Measurements from ENCODE around the gene DENND5B. TPM values are rescaled to one million over a fixed set of nuclear protein-coding genes. Genes with fewer than 3 reads are reported as not detected.
"Not testable (repeated sequence)": the region's sequence is repeated elsewhere in the genome, so short reads cannot be mapped to it uniquely, and the experiment has no call there.

Gene DENND5B
- total RNA-seq, 1 donor = 18.8 TPM

DNA sequence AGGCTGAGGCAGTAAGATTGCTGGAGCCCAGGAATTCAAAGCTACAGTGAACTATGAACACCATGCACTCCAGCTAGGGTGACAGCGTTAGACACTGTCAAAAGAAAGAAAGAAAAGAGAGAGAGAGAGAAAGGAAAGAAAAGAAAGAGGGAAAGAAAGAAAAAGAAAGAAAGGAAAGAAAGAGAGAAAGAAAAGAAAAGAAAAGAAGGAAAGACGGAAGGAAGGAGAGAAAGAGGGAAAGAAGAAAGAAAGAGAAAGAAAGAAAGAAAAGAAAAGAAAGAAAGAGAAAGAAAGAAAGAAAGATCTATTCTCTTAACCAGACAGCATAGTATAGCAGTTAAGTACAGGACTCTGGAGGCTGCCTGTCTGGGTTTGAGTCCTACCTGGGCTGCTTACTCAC, 21.9 kb upstream of the DENND5B start:
- Histone ChIP-seq H4K20me1 (ENCODE audit: insufficient read depth, low read length) (no peaks in the 10 kb centered on the region), H3K79me2 (ENCODE audit: insufficient read depth, low read length) (no peaks in the 10 kb centered on the region)

DNA sequence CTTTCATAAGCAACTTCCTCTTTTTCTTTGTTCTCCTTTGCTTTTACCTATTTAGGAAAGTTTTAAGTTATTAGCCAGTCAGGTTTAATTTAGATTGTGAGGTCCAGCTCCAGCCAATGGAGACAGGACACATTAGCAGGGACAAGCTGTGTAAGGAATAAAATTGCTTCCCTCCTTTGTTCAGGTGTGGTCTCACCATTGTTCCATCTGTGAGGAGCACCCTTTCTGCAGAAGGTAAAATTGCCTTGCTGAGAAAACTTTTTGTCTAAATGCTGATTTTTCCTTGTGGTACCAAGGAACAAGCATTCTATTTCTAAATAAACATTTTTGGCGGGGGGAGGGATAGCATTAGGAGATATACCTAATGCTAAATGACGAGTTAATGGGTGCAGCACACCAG, 17.4 kb upstream of the DENND5B start:
- H3K36me3 ChIP-seq (ENCODE audit: insufficient read depth, low read length); DNase-seq (ENCODE audit: insufficient read length, low spot score, missing footprints); H2AFZ ChIP-seq (ENCODE audit: low read length); H3K27ac ChIP-seq (ENCODE audit: low read depth, low read length); H3K4me1 ChIP-seq (ENCODE audit: insufficient read depth, low read length); H3K79me2 ChIP-seq (ENCODE audit: insufficient read depth, low read length); H3K9me3 ChIP-seq (ENCODE audit: low read depth, low read length); H3K4me3 ChIP-seq (ENCODE audit: insufficient read depth, low read length); H3K4me2 ChIP-seq (ENCODE audit: insufficient read depth, low read length); H3K27me3 ChIP-seq (ENCODE audit: insufficient read depth, low read length); H4K20me1 ChIP-seq (ENCODE audit: insufficient read depth, low read length): not testable (repeated sequence)

More for the DNA sequence above, 21.9 kb upstream of the DENND5B start:
- H3K9me3 ChIP-seq (ENCODE audit: low read depth, low read length) = peaks cover 2% of the 10 kb centered on the region
- no peak overlapping the region for H3K4me2 ChIP-seq (ENCODE audit: insufficient read depth, low read length)
- no peak overlapping the region for H2AFZ ChIP-seq (ENCODE audit: low read length)
- no peaks in the 10 kb centered on the region for H3K36me3 ChIP-seq (ENCODE audit: insufficient read depth, low read length)
- no peak for DNase-seq (ENCODE audit: insufficient read length, low spot score, missing footprints)
- TF ChIP-seq, protein P1, sequence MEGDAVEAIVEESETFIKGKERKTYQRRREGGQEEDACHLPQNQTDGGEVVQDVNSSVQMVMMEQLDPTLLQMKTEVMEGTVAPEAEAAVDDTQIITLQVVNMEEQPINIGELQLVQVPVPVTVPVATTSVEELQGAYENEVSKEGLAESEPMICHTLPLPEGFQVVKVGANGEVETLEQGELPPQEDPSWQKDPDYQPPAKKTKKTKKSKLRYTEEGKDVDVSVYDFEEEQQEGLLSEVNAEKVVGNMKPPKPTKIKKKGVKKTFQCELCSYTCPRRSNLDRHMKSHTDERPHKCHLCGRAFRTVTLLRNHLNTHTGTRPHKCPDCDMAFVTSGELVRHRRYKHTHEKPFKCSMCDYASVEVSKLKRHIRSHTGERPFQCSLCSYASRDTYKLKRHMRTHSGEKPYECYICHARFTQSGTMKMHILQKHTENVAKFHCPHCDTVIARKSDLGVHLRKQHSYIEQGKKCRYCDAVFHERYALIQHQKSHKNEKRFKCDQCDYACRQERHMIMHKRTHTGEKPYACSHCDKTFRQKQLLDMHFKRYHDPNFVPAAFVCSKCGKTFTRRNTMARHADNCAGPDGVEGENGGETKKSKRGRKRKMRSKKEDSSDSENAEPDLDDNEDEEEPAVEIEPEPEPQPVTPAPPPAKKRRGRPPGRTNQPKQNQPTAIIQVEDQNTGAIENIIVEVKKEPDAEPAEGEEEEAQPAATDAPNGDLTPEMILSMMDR (IDR thresholded peaks at IDR 0.05; ENCODE audit: extremely low read depth, low read depth, low read length) = no peak
- H3K4me1 ChIP-seq (ENCODE audit: insufficient read depth, low read length) = no peaks in the 10 kb centered on the region
- H3K27me3 ChIP-seq (ENCODE audit: insufficient read depth, low read length) = no peaks in the 10 kb centered on the region
- H3K4me3 ChIP-seq (ENCODE audit: insufficient read depth, low read length) = no peak overlapping the region
- no peak overlapping the region for H3K27ac ChIP-seq (ENCODE audit: low read depth, low read length)

DNA sequence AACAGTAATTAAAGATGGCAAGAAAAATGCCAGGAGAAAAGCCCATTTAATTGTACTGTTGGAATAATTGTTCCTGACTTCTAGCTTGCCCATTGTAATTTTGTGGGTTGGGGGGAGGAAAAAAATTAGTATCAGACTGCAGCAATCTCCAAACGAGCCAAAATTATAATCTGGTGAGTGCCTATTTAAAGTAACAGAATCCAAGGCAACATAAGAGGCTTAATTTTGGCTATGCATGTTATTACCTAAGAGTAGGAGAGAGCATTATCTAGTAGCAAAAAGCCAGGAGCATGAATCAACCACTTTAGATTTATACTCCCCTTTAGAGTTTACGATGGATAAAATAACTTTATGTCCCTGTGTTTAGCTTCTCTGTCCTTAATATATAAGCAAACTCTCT, 14.6 kb upstream of the DENND5B start:
- Histone ChIP-seq H4K20me1 (ENCODE audit: insufficient read depth, low read length) (no peaks in the 10 kb centered on the region), H2AFZ (ENCODE audit: low read length) (no peak overlapping the region), H3K27ac (ENCODE audit: low read depth, low read length) (no peak overlapping the region), H3K4me1 (ENCODE audit: insufficient read depth, low read length) (no peaks in the 10 kb centered on the region), H3K27me3 (ENCODE audit: insufficient read depth, low read length) (no peaks in the 10 kb centered on the region), H3K4me2 (ENCODE audit: insufficient read depth, low read length) (no peak overlapping the region), H3K9me3 (ENCODE audit: low read depth, low read length) (peaks cover 2% of the 10 kb centered on the region), H3K36me3 (ENCODE audit: insufficient read depth, low read length) (no peaks in the 10 kb centered on the region), H3K79me2 (ENCODE audit: insufficient read depth, low read length) (no peaks in the 10 kb centered on the region), H3K4me3 (ENCODE audit: insufficient read depth, low read length) (no peak overlapping the region)
- TF ChIP-seq, protein P1 (IDR thresholded peaks at IDR 0.05; ENCODE audit: extremely low read depth, low read depth, low read length) = no peak
- no peak for DNase-seq (ENCODE audit: insufficient read length, low spot score, missing footprints)

DNA sequence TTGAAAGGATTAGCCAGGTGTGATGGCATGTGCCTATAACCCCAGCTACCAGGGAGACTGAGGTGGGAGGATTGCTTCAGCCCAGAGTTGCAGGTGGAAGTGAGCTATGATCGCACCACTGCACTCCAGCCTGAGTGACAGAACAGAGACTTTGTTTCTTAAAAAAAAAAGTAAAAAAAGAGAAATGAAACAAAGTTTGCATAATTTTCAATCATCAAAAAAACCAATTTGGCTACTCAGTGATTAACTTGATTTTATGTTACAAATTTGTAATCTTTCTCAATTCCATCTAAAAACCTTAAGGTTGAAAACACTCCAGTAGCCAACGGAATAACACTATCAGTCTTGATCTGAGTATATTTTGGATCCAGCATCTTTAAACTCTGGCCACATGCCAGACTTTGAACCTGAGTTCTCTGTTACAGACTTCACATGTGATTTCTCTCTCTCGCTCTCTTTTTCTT, 12.6 kb upstream of the DENND5B start:
- TF ChIP-seq, protein P1 (IDR thresholded peaks at IDR 0.05; ENCODE audit: extremely low read depth, low read depth, low read length) = no peak
- no peaks in the 10 kb centered on the region for H3K4me1 ChIP-seq (ENCODE audit: insufficient read depth, low read length)

More for the DNA sequence above, 12.6 kb upstream of the DENND5B start:
- Histone ChIP-seq H3K79me2 (ENCODE audit: insufficient read depth, low read length) (no peaks in the 10 kb centered on the region), H4K20me1 (ENCODE audit: insufficient read depth, low read length) (no peaks in the 10 kb centered on the region), H3K27me3 (ENCODE audit: insufficient read depth, low read length) (no peaks in the 10 kb centered on the region), H3K4me3 (ENCODE audit: insufficient read depth, low read length) (no peak overlapping the region), H3K27ac (ENCODE audit: low read depth, low read length) (no peak overlapping the region), H3K9me3 (ENCODE audit: low read depth, low read length) (peaks cover 2% of the 10 kb centered on the region), H3K4me2 (ENCODE audit: insufficient read depth, low read length) (no peak overlapping the region), H2AFZ (ENCODE audit: low read length) (no peak overlapping the region), H3K36me3 (ENCODE audit: insufficient read depth, low read length) (no peaks in the 10 kb centered on the region)
- DNase-seq (ENCODE audit: insufficient read length, low spot score, missing footprints) = no peak
